ENCODE measurements around the gene KIF20B. TPM values are rescaled to one million over a fixed set of nuclear protein-coding genes. Genes with fewer than 3 reads are reported as not detected.

KIF20B gene
- total RNA-seq, 1 experiment from 2014 or later = 59.1 TPM

- H2BK20ac ChIP-seq (ENCODE audit: low read depth, low read length, poor library complexity, severe bottlenecking) = no peak overlapping the region
- Mint-ChIP-seq H3K27ac (no peak overlapping the region), H3K4me1 (no peaks in the 10 kb centered on the region), H3K9me3 (no peaks in the 10 kb centered on the region), H3K36me3 (ENCODE audit: insufficient read depth in 1 of 3, low read depth in 3 of 3) (no peaks in the 10 kb centered on the region), H3K4me3 (no peak overlapping the region), H3K27me3 (ENCODE audit: low read depth) (peaks cover 1% of the 10 kb centered on the region; the same call in 1 of the 2 replicates)
- no peaks in the 10 kb centered on the region for H3K9me3 ChIP-seq (ENCODE audit: control insufficient read depth, low read depth, low read length)
- H3K4me2 ChIP-seq (ENCODE audit: insufficient read depth, insufficient read length, low read length) = no peak overlapping the region
- H2BK5ac ChIP-seq (ENCODE audit: insufficient read length, low read length) = no peak overlapping the region
- no peak overlapping the region for H4K5ac ChIP-seq (ENCODE audit: insufficient read length, low read depth, low read length)
- H3K9ac ChIP-seq (ENCODE audit: extremely low read depth, insufficient read length, low read length) = no peak overlapping the region
- H3K79me1 ChIP-seq (ENCODE audit: insufficient read depth, low read depth, low read length, poor library complexity, severe bottlenecking) = no peaks in the 10 kb centered on the region
- no peak overlapping the region for H3K56ac ChIP-seq (ENCODE audit: insufficient read length, low read depth, low read length)
- no peak overlapping the region for H2BK120ac ChIP-seq (ENCODE audit: low read depth, low read length, poor library complexity, severe bottlenecking)
- no peaks in the 10 kb centered on the region for H4K20me1 ChIP-seq (ENCODE audit: control insufficient read depth, insufficient read depth, insufficient read length)
- no peaks in the 10 kb centered on the region for H3K27me3 ChIP-seq (ENCODE audit: insufficient read depth, low read length)
- H4K91ac ChIP-seq (ENCODE audit: insufficient read length, low read depth, low read length) = no peak overlapping the region
- no peaks in the 10 kb centered on the region for H3K4me1 ChIP-seq (ENCODE audit: insufficient read depth, low read length)
- no peak overlapping the region for H2AK5ac ChIP-seq (ENCODE audit: insufficient read length, low read length)
- DNase-seq = no peak
- H3K23me2 ChIP-seq (ENCODE audit: insufficient read length, low read depth, low read length, poor library complexity, severe bottlenecking) = no peaks in the 10 kb centered on the region
- no peaks in the 10 kb centered on the region for H3K79me2 ChIP-seq (ENCODE audit: insufficient read depth, low read length)
- WGBS (ENCODE audit: extremely low coverage, insufficient read length, low lambda C conversion rate) = no CpG with 5 or more reads among the region's 3 CpGs
- H2BK12ac ChIP-seq (ENCODE audit: insufficient read length, low read depth, low read length) = no peak overlapping the region
- no peak overlapping the region for H3K18ac ChIP-seq (ENCODE audit: insufficient read length, low read depth, low read length)
- TF ChIP-seq, protein P1, sequence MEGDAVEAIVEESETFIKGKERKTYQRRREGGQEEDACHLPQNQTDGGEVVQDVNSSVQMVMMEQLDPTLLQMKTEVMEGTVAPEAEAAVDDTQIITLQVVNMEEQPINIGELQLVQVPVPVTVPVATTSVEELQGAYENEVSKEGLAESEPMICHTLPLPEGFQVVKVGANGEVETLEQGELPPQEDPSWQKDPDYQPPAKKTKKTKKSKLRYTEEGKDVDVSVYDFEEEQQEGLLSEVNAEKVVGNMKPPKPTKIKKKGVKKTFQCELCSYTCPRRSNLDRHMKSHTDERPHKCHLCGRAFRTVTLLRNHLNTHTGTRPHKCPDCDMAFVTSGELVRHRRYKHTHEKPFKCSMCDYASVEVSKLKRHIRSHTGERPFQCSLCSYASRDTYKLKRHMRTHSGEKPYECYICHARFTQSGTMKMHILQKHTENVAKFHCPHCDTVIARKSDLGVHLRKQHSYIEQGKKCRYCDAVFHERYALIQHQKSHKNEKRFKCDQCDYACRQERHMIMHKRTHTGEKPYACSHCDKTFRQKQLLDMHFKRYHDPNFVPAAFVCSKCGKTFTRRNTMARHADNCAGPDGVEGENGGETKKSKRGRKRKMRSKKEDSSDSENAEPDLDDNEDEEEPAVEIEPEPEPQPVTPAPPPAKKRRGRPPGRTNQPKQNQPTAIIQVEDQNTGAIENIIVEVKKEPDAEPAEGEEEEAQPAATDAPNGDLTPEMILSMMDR (conservative IDR thresholded peaks at IDR 0.05) = no peak
- no peak overlapping the region for H3K23ac ChIP-seq (ENCODE audit: insufficient read length, low read depth, low read length)
- no peak overlapping the region for H3K14ac ChIP-seq (ENCODE audit: insufficient read depth, low read length)
- H3T11ph ChIP-seq (ENCODE audit: low read length) = no peak overlapping the region
- H2BK15ac ChIP-seq (ENCODE audit: low read depth, low read length) = no peak overlapping the region
- no peak overlapping the region for H2AFZ ChIP-seq (ENCODE audit: low read length)
- H3K4ac ChIP-seq (ENCODE audit: low read depth, low read length) = no peak overlapping the region
- H4K8ac ChIP-seq (replicated peaks; ENCODE audit: insufficient read length, low read depth, low read length) = no peak overlapping the region
- no peak overlapping the region for H3K27ac ChIP-seq (ENCODE audit: insufficient read length, low read depth, low read length)
These were observed 37.2 kb upstream of the KIF20B start for GRCh38 chr10:89664203-89664602.
